Measurements from ENCODE around the gene SMU1. TPM values are rescaled to one million over a fixed set of nuclear protein-coding genes. Genes with fewer than 3 reads are reported as not detected.

SMU1 gene
- total RNA-seq, 1 experiment from 2014 or later: 30.5 TPM

DNA sequence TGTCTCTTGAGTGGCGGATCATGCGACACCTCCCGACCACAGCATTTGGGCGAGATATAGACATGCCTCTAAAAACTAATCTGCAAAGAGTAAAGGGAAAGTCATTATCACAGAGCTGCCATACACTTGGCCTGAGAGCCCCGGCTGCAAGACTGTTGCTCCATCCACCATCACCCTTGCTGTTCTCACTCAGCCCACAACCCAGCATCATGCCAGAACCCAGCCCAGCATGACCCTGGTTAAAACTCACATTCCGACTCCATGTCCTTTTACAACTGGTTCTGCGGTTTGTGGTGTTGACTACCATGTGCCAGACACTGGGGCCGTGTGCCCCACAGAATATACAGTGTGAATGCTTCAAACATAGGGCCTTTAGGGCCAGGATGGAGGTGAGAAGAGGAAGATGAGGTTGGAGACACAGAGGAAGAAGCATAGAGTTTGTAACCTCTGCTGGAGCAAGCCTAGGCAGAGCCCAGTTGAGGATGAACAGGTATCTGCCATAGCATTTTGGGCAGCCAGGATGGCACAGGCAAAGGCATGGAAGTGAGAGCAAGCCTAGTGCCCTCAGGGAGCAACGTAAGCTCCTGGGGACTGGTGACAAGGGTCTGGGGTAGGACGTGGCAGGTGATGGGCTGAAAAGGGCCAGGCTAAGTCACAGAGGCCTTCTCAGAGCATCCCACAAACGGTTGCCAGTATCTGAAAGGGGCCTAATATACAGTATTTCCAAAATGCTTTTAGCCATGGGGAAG is 37.5 kb upstream of the SMU1 start:
- intact Hi-C loops (cut with micrococcal nuclease): no loop called here
- no peaks in the 10 kb centered on the region for H3K9me2 ChIP-seq (ENCODE audit: insufficient read depth)
- no peaks in the 10 kb centered on the region for H3K36me3 ChIP-seq (ENCODE audit: control insufficient read depth in 1 of 2, insufficient read depth in 2 of 2, low read length in 2 of 2)
- ChIA-PET RAD21 (ENCODE audit: low non-redundant PET in 1 of 2, low total read pairs in 2 of 2, uncharacterized antibody in 2 of 2, unreplicated experiment in 2 of 2) (no interaction called here), POLR2A (no interaction called here), CTCF (no interaction called here)
- H3K9ac ChIP-seq (ENCODE audit: low read length): no peak overlapping the region
- no peak overlapping the region for H3K27ac ChIP-seq (ENCODE audit: low read depth, low read length)
- H3K4me2 ChIP-seq (ENCODE audit: low read length): no peak overlapping the region
- H3K9me3 ChIP-seq (ENCODE audit: control insufficient read depth in 1 of 2, insufficient read depth in 1 of 2, low read depth in 1 of 2, low read length in 2 of 2): no peaks in the 10 kb centered on the region
- BruUV-seq (replicated peaks): no TSS peak
- H3K79me2 ChIP-seq (ENCODE audit: insufficient read depth, low read length): no peaks in the 10 kb centered on the region
- no peak overlapping the region for H3K4me3 ChIP-seq (replicated peaks in 1 of 2; ENCODE audit: low read depth in 1 of 2, low read length in 2 of 2)
- no peaks in the 10 kb centered on the region for H4K20me1 ChIP-seq (ENCODE audit: insufficient read depth)
- no peak for DNase-seq (ENCODE audit: low read depth, low spot score)
- TF ChIP-seq, protein P1, sequence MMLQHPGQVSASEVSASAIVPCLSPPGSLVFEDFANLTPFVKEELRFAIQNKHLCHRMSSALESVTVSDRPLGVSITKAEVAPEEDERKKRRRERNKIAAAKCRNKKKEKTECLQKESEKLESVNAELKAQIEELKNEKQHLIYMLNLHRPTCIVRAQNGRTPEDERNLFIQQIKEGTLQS (IDR thresholded peaks at IDR 0.05): no peak
- no peak for TF ChIP-seq EGR1 (IDR thresholded peaks at IDR 0.05; ENCODE audit: low read depth)
- TF ChIP-seq ZFX (IDR thresholded peaks at IDR 0.05): no peak
- TF ChIP-seq POLR2A (IDR thresholded peaks at IDR 0.05; ENCODE audit: borderline replicate concordance, extremely low read depth, insufficient read depth, insufficient read length): no peak
- TF ChIP-seq SRF (IDR thresholded peaks at IDR 0.05; ENCODE audit: low read depth): no peak
- TF ChIP-seq, protein P2, sequence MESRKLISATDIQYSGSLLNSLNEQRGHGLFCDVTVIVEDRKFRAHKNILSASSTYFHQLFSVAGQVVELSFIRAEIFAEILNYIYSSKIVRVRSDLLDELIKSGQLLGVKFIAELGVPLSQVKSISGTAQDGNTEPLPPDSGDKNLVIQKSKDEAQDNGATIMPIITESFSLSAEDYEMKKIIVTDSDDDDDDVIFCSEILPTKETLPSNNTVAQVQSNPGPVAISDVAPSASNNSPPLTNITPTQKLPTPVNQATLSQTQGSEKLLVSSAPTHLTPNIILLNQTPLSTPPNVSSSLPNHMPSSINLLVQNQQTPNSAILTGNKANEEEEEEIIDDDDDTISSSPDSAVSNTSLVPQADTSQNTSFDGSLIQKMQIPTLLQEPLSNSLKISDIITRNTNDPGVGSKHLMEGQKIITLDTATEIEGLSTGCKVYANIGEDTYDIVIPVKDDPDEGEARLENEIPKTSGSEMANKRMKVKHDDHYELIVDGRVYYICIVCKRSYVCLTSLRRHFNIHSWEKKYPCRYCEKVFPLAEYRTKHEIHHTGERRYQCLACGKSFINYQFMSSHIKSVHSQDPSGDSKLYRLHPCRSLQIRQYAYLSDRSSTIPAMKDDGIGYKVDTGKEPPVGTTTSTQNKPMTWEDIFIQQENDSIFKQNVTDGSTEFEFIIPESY (IDR thresholded peaks at IDR 0.05; ENCODE audit: extremely low read depth, insufficient replicate concordance, low read length): no peak
- TF ChIP-seq POLR2AphosphoS5 (IDR thresholded peaks at IDR 0.05; ENCODE audit: low read depth, low read length): no peak
- no peak for TF ChIP-seq JUND (IDR thresholded peaks at IDR 0.05)
- no peak for TF ChIP-seq ZNF274 (IDR thresholded peaks at IDR 0.05; ENCODE audit: low read depth, low read length)
- TF ChIP-seq, protein P3, sequence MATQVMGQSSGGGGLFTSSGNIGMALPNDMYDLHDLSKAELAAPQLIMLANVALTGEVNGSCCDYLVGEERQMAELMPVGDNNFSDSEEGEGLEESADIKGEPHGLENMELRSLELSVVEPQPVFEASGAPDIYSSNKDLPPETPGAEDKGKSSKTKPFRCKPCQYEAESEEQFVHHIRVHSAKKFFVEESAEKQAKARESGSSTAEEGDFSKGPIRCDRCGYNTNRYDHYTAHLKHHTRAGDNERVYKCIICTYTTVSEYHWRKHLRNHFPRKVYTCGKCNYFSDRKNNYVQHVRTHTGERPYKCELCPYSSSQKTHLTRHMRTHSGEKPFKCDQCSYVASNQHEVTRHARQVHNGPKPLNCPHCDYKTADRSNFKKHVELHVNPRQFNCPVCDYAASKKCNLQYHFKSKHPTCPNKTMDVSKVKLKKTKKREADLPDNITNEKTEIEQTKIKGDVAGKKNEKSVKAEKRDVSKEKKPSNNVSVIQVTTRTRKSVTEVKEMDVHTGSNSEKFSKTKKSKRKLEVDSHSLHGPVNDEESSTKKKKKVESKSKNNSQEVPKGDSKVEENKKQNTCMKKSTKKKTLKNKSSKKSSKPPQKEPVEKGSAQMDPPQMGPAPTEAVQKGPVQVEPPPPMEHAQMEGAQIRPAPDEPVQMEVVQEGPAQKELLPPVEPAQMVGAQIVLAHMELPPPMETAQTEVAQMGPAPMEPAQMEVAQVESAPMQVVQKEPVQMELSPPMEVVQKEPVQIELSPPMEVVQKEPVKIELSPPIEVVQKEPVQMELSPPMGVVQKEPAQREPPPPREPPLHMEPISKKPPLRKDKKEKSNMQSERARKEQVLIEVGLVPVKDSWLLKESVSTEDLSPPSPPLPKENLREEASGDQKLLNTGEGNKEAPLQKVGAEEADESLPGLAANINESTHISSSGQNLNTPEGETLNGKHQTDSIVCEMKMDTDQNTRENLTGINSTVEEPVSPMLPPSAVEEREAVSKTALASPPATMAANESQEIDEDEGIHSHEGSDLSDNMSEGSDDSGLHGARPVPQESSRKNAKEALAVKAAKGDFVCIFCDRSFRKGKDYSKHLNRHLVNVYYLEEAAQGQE (IDR thresholded peaks at IDR 0.05; ENCODE audit: low read depth): no peak
- no peak for TF ChIP-seq YY1 (IDR thresholded peaks at IDR 0.05; ENCODE audit: extremely low read depth, insufficient replicate concordance, low read depth, low read length)
- no peak for TF ChIP-seq CBX3 (IDR thresholded peaks at IDR 0.05; ENCODE audit: low read depth)
- TF ChIP-seq EZH2phosphoT487 (IDR thresholded peaks at IDR 0.05; ENCODE audit: borderline replicate concordance): no peak
- no peak for TF ChIP-seq CEBPB (IDR thresholded peaks at IDR 0.05; ENCODE audit: low read depth)
- no peak for TF ChIP-seq RAD21 (IDR thresholded peaks at IDR 0.05; ENCODE audit: low read depth)
- TF ChIP-seq, protein P4, sequence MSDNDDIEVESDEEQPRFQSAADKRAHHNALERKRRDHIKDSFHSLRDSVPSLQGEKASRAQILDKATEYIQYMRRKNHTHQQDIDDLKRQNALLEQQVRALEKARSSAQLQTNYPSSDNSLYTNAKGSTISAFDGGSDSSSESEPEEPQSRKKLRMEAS (IDR thresholded peaks at IDR 0.05): no peak
- TF ChIP-seq TCF7L2 (IDR thresholded peaks at IDR 0.05; ENCODE audit: borderline replicate concordance, extremely low read depth, insufficient read depth, insufficient read length): no peak
- no peak for TF ChIP-seq EZH2 (IDR thresholded peaks at IDR 0.05)
- H3K4me1 ChIP-seq (ENCODE audit: control insufficient read depth in 1 of 2, insufficient read depth in 2 of 2, low read length in 2 of 2): peaks cover 11 to 16% of the 10 kb centered on the region in 2 experiments
- no peaks in the 10 kb centered on the region for H3K27me3 ChIP-seq (ENCODE audit: insufficient read depth, low read length)
- no peak overlapping the region for H2AFZ ChIP-seq (ENCODE audit: low read depth, low read length, poor library complexity, severe bottlenecking)
- ATAC-seq: no peak

All from HCT116 (cell line).